ENCODE measurements around the gene PRDM16. TPM values are rescaled to one million over a fixed set of nuclear protein-coding genes. Genes with fewer than 3 reads are reported as not detected.

PRDM16 gene
- total RNA-seq, 1 donor from 2014 or later: 18.3 TPM

DNA sequence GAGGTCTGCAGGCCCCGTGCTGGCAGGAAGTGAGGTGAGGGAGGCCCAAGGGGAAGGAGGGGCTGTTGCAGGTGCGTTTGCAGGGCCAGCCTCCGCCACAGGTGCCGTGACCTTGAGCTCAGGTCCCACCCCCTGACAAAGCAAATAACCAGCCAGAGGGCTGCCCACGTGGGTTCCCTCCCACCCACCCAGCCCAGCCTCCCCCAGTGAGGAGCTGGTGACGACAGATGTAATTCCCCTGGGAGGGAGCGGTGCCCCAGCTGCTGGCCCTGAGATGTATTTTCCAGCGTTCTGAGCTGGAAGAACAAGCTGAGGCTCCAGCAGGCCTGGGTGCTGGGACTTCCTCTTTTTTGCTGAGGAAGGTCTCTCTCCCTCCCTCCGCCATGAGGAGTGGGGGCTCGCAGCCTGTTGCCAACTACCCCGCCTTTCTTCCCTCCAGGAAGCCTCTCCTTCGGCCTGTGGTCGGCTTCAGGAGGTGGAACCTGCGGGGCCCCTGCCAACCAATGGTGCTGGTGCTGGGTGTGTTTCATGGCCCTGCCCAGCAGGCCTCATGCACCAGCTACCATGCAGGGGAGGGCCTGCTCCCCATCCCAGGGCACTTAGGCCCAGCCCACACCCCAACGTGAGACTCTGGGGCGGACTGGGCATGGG lies 153.2 kb downstream of the PRDM16 start:
- Mint-ChIP-seq H3K4me3 (ENCODE audit: unreplicated experiment) (no peak overlapping the region), H3K27ac (ENCODE audit: unreplicated experiment) (no peak overlapping the region), H3K36me3 (ENCODE audit: low read depth) (peaks cover 5% of the 10 kb centered on the region), H3K9me3 (ENCODE audit: low read depth) (no peaks in the 10 kb centered on the region), H3K27me3 (ENCODE audit: low read depth) (peaks cover 19% of the 10 kb centered on the region), H3K4me1 (ENCODE audit: low read depth) (peaks cover 22% of the 10 kb centered on the region)
- TF ChIP-seq, protein P1, sequence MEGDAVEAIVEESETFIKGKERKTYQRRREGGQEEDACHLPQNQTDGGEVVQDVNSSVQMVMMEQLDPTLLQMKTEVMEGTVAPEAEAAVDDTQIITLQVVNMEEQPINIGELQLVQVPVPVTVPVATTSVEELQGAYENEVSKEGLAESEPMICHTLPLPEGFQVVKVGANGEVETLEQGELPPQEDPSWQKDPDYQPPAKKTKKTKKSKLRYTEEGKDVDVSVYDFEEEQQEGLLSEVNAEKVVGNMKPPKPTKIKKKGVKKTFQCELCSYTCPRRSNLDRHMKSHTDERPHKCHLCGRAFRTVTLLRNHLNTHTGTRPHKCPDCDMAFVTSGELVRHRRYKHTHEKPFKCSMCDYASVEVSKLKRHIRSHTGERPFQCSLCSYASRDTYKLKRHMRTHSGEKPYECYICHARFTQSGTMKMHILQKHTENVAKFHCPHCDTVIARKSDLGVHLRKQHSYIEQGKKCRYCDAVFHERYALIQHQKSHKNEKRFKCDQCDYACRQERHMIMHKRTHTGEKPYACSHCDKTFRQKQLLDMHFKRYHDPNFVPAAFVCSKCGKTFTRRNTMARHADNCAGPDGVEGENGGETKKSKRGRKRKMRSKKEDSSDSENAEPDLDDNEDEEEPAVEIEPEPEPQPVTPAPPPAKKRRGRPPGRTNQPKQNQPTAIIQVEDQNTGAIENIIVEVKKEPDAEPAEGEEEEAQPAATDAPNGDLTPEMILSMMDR (IDR thresholded peaks at IDR 0.05): no peak
- DNase-seq (ENCODE audit: low spot score): no peak

DNA sequence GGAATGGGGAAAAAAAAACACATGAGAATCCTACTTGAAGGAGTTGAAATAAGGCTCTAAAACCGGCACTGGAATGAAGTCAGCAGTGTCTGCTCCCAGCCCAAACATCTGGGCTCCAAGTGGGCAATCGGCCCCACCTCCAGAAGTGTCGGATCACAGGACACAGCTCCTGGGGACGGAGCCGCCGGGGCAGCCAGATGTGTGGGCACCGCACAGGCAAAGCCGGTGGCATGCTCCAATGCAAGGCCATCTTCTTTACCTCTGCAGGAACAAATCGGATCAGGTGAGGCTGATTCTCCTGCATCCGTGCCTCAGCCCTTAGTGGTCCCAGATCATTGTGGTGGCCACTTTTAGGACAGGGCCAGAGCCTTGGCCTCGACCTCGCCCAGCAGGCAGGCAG lies 156.7 kb downstream of the PRDM16 start:
- H3K36me3 Mint-ChIP-seq (ENCODE audit: low read depth): peaks cover 9% of the 10 kb centered on the region
- H3K4me1 Mint-ChIP-seq (ENCODE audit: low read depth): no peaks in the 10 kb centered on the region
- H3K9me3 Mint-ChIP-seq (ENCODE audit: low read depth): no peaks in the 10 kb centered on the region
- peaks cover 31% of the 10 kb centered on the region for H3K27me3 Mint-ChIP-seq (ENCODE audit: low read depth)
- H3K4me3 Mint-ChIP-seq (ENCODE audit: unreplicated experiment): no peak overlapping the region
- no peak for DNase-seq (ENCODE audit: low spot score)
- no peak overlapping the region for H3K27ac Mint-ChIP-seq (ENCODE audit: unreplicated experiment)
- TF ChIP-seq, protein P1 (IDR thresholded peaks at IDR 0.05): no peak

DNA sequence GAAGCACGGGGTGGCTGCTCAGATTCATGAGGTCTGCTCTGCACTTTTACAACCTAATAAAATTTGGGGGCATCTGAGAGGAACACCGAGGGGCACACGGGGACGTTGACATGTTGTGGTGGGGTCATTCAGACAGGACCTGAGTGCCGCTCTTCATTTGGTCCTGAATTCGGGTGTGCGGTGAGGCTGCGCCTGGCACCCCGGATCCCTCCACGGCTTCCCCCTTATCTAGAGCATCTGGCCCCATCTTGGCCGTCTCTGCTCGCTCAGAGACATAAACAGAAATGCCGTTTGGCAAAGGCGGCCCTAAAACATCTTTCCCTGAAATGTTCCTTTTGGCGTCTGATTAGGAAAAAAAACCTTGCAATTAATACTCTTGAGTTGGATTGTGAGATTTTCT lies 157.2 kb downstream of the PRDM16 start:
- DNase-seq (ENCODE audit: low spot score): no peak
- H3K4me3 Mint-ChIP-seq (ENCODE audit: unreplicated experiment): no peak overlapping the region
- peaks cover 10% of the 10 kb centered on the region for H3K36me3 Mint-ChIP-seq (ENCODE audit: low read depth)
- TF ChIP-seq, protein P1 (IDR thresholded peaks at IDR 0.05): no peak
- peaks cover 31% of the 10 kb centered on the region for H3K27me3 Mint-ChIP-seq (ENCODE audit: low read depth)
- no peaks in the 10 kb centered on the region for H3K9me3 Mint-ChIP-seq (ENCODE audit: low read depth)
- H3K27ac Mint-ChIP-seq (ENCODE audit: unreplicated experiment): no peak overlapping the region
- H3K4me1 Mint-ChIP-seq (ENCODE audit: low read depth): no peaks in the 10 kb centered on the region

DNA sequence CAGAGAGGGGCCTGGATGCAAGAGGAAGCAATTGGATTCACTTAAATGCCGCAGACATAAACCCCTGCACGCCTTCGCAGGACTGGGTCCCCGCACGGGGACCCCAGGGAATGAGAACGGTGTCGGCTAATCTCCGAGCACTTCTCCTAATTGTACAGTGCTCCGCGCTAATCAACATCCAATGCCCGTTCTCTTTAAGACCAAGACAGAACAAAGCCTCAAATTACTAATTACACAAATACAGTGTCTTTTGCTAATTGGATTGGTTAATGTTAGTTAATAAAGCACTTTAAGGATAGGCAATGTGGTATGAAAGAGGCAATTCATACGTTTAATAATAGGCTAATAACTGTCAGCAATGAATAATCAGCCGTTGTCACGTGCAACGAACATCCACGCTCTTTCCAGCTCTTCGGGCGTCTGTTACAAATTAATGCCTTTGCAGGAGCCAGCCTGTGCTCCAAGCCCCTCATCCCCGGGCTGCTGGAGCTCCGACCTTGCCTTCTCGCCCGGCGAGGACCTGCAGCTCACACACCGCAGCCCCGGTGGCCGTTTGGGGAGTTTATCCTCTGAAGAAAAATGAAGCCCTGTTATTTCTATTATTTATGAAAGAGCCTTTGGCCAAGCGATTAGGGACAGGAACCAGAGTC lies 157.8 kb downstream of the PRDM16 start:
- no peaks in the 10 kb centered on the region for H3K4me1 Mint-ChIP-seq (ENCODE audit: low read depth)
- no peak overlapping the region for H3K27ac Mint-ChIP-seq (ENCODE audit: unreplicated experiment)
- TF ChIP-seq, protein P1 (IDR thresholded peaks at IDR 0.05): no peak
- no peak overlapping the region for H3K4me3 Mint-ChIP-seq (ENCODE audit: unreplicated experiment)
- no peak for DNase-seq (ENCODE audit: low spot score)
- no peaks in the 10 kb centered on the region for H3K9me3 Mint-ChIP-seq (ENCODE audit: low read depth)
- peaks cover 31% of the 10 kb centered on the region for H3K27me3 Mint-ChIP-seq (ENCODE audit: low read depth)
- H3K36me3 Mint-ChIP-seq (ENCODE audit: low read depth): peaks cover 10% of the 10 kb centered on the region

DNA sequence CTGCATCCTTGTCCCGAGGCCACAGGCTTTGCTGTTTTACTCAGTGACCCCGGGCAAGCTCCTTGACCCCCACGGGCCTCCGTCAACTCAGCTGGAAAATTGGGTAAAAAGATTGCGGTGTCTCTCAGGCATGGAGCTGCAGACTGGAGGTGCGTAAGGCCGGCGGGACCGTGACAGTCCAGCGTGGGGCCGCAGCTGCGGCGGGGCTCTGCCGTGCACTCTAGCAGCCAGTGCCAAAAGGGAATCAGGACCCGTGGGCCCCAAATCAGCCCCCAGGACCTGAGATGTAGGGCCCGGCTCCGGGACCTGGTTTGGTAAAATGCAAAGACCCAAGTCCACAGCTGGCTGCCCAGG lies 158.3 kb downstream of the PRDM16 start:
- Mint-ChIP-seq H3K4me1 (ENCODE audit: low read depth) (no peaks in the 10 kb centered on the region), H3K9me3 (ENCODE audit: low read depth) (no peaks in the 10 kb centered on the region), H3K27me3 (ENCODE audit: low read depth) (peaks cover 31% of the 10 kb centered on the region), H3K4me3 (ENCODE audit: unreplicated experiment) (no peak overlapping the region), H3K36me3 (ENCODE audit: low read depth) (peaks cover 10% of the 10 kb centered on the region), H3K27ac (ENCODE audit: unreplicated experiment) (no peak overlapping the region)
- no peak for DNase-seq (ENCODE audit: low spot score)
- TF ChIP-seq, protein P1 (IDR thresholded peaks at IDR 0.05): no peak
